GM18526 (cell line): ENCODE measurements around the gene SIPA1L2.

ENCODE experiments used
- POLR2A ChIP-seq: IDR thresholded peaks from 3 replicates; pipeline ENCODE4 v1.6.1; 2011; ENCODE audit not compliant: insufficient read length; ENCODE audit errors: extremely low read depth

The SIPA1L2 gene

GRCh38 chr1:232627171-232627570 is 2.8 kb downstream of the SIPA1L2 start:
- no peak for TF ChIP-seq POLR2A

- no peak for TF ChIP-seq POLR2A
These were observed 3.5 kb downstream of the SIPA1L2 start for GRCh38 chr1:232626452-232626851.

- no peak for TF ChIP-seq POLR2A
These were observed 4.5 kb downstream of the SIPA1L2 start for GRCh38 chr1:232625319-232625868.

GRCh38 chr1:232624546-232625281 is 5.2 kb downstream of the SIPA1L2 start:
- TF ChIP-seq POLR2A, result no peak

GRCh38 chr1:232622981-232623380 is 7.0 kb downstream of the SIPA1L2 start:
- TF ChIP-seq POLR2A, result no peak

GRCh38 chr1:232622378-232622777 is 7.6 kb downstream of the SIPA1L2 start:
- no peak for TF ChIP-seq POLR2A

- no peak for TF ChIP-seq POLR2A
These were observed 8.9 kb downstream of the SIPA1L2 start for GRCh38 chr1:232621050-232621449.

GRCh38 chr1:232620356-232620969 is 9.5 kb downstream of the SIPA1L2 start:
- TF ChIP-seq POLR2A, result no peak

- TF ChIP-seq POLR2A, result no peak
These were observed 12.7 kb downstream of the SIPA1L2 start for GRCh38 chr1:232617237-232617636.

- no peak for TF ChIP-seq POLR2A
These were observed 14.6 kb downstream of the SIPA1L2 start for GRCh38 chr1:232615306-232615800.

GRCh38 chr1:232614811-232615210 is 15.1 kb downstream of the SIPA1L2 start:
- TF ChIP-seq POLR2A, result no peak

- TF ChIP-seq POLR2A, result no peak
These were observed 16.1 kb downstream of the SIPA1L2 start for GRCh38 chr1:232613752-232614381.

- no peak for TF ChIP-seq POLR2A
These were observed 18.1 kb downstream of the SIPA1L2 start for GRCh38 chr1:232611834-232612233.

GRCh38 chr1:232610192-232610901 is 19.6 kb downstream of the SIPA1L2 start:
- no peak for TF ChIP-seq POLR2A

GRCh38 chr1:232608427-232608826 is 21.5 kb downstream of the SIPA1L2 start:
- no peak for TF ChIP-seq POLR2A
